ENCODE data around the gene PRDM12.

- TF ChIP-seq POLR2A (IDR thresholded peaks at IDR 0.05) (no peak), CTCF (IDR thresholded peaks at IDR 0.05) (no peak)
Observed at GRCh38 chr9:130633336-130634190, 30.8 kb upstream of the PRDM12 start.

Data from vagina (tissue), 2 donors.